Nephron progenitor cell (in vitro differentiated cells): ENCODE measurements around the gene TCP11L2.
"Not testable (repeated sequence)": the region's sequence is repeated elsewhere in the genome, so short reads cannot be mapped to it uniquely, and the experiment has no call there.

Experiments
- DNase-seq: peaks from one replicate; pipeline ENCODE4 v3.0.0; 2021
- H3K27ac Mint-ChIP-seq: 2 replicates; pipeline ENCODE4 v1.8.0; 2021; ENCODE audit warnings: mild to moderate bottlenecking, moderate library complexity, mixed read lengths
- H3K27me3 Mint-ChIP-seq: 2 replicates; pipeline ENCODE4 v1.8.0; 2021; ENCODE audit warnings: mild to moderate bottlenecking, low read depth, mixed read lengths; ENCODE audit not compliant: poor library complexity
- H3K36me3 Mint-ChIP-seq: 2 replicates; pipeline ENCODE4 v1.8.0; 2021; ENCODE audit warnings: low read depth, mixed read lengths
- H3K4me1 Mint-ChIP-seq: 2 replicates; pipeline ENCODE4 v1.8.0; 2021; ENCODE audit warnings: mixed read lengths
- H3K4me3 Mint-ChIP-seq: 2 replicates; pipeline ENCODE4 v1.8.0; 2021; ENCODE audit warnings: mild to moderate bottlenecking, moderate library complexity, mixed read lengths
- H3K9me3 Mint-ChIP-seq: 2 replicates; pipeline ENCODE4 v1.8.0; 2021; ENCODE audit warnings: mild to moderate bottlenecking, moderate library complexity, mixed read lengths
- TF ChIP-seq, protein P1 (sequence below): fragments of 200-600 bp; sonication (generic); IDR thresholded peaks from 2 replicates; pipeline ENCODE4 v1.5.0; 2021; ENCODE audit warnings: antibody characterized with exemption

TCP11L2 gene

DNA sequence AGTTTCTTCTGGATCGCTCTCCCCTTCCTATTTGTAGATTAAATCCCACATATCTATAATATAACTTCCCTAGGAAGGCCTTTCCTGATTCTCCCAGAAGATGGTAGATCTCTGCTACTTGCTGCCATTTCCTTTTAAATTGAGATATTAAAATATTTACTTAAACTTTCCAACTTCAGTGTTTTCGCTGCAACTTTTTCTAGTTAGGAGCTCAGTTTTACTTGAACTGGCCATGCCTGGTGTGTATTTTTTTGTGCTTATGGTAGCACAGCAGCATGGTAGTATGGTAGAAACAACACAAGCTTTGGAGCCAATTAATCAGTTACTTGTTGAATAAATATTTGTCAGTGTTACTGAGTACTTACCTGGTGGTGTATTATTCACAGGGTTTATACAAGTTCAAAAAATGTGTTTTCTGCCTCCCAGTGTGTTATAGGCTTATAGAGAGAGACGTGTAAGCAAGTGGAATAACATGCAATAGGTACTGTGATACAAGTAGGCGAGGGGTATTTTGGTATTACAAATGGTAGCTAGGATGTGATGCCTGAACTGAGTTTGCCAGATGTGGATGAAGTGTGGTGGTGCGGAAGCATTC is 58.0 kb downstream of the TCP11L2 start:
- DNase-seq = no peak
- TF ChIP-seq, protein P1, sequence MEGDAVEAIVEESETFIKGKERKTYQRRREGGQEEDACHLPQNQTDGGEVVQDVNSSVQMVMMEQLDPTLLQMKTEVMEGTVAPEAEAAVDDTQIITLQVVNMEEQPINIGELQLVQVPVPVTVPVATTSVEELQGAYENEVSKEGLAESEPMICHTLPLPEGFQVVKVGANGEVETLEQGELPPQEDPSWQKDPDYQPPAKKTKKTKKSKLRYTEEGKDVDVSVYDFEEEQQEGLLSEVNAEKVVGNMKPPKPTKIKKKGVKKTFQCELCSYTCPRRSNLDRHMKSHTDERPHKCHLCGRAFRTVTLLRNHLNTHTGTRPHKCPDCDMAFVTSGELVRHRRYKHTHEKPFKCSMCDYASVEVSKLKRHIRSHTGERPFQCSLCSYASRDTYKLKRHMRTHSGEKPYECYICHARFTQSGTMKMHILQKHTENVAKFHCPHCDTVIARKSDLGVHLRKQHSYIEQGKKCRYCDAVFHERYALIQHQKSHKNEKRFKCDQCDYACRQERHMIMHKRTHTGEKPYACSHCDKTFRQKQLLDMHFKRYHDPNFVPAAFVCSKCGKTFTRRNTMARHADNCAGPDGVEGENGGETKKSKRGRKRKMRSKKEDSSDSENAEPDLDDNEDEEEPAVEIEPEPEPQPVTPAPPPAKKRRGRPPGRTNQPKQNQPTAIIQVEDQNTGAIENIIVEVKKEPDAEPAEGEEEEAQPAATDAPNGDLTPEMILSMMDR = no peak
- H3K27ac Mint-ChIP-seq = no peak overlapping the region
- no peaks in the 10 kb centered on the region for H3K27me3 Mint-ChIP-seq
- no peaks in the 10 kb centered on the region for H3K9me3 Mint-ChIP-seq
- H3K36me3 Mint-ChIP-seq = peaks cover 9% of the 10 kb centered on the region
- peaks cover 17% of the 10 kb centered on the region for H3K4me1 Mint-ChIP-seq
- H3K4me3 Mint-ChIP-seq = no peak overlapping the region

DNA sequence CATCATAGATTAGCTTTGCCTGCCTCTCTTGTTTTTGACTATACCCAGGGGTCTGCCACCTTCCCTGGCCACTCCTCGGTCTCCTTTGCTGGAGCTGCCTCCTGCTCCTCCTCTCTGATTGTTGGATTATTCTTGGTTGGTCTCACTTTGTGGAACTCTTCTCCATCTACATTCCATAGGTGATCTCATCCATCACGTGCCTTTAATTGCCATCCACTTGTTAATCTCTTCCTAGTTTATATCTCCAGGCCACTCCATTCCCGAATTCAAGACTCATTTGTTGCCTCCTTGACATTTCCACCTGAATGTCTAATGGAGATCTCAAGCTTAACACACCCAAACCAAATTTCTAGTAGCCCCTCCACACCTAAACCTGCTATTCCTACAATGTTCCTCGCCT is 60.4 kb downstream of the TCP11L2 start:
- Mint-ChIP-seq H3K9me3 (no peaks in the 10 kb centered on the region), H3K36me3 (peaks cover 14% of the 10 kb centered on the region), H3K27ac (no peak overlapping the region), H3K4me3 (no peak overlapping the region), H3K4me1 (peaks cover 9% of the 10 kb centered on the region), H3K27me3 (no peaks in the 10 kb centered on the region)
- TF ChIP-seq, protein P1 = no peak
- no peak for DNase-seq

DNA sequence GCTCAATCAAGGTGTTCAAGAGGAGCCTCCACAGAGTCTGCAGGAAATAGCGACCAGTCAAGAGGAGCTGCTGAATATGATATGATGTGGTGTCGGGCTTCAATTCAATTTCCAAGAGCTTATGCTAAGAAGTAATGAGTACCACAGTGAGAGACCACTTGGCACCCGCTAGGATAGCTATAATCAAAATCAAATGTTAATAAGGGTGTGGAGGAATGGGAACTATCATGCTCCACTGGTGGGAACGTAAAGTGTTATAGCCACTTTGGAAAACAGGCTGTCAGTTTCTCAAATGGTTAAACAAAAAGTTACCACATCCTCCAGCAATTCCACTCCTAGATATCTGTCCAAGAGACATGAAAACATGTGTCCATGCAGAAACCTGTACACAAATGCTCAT is 61.7 kb downstream of the TCP11L2 start:
- Mint-ChIP-seq H3K27ac (no peak overlapping the region), H3K4me3 (no peak overlapping the region), H3K4me1 (no peaks in the 10 kb centered on the region), H3K36me3 (peaks cover 14% of the 10 kb centered on the region), H3K9me3 (no peaks in the 10 kb centered on the region), H3K27me3 (no peaks in the 10 kb centered on the region)
- no peak for DNase-seq
- TF ChIP-seq, protein P1 = no peak

DNA sequence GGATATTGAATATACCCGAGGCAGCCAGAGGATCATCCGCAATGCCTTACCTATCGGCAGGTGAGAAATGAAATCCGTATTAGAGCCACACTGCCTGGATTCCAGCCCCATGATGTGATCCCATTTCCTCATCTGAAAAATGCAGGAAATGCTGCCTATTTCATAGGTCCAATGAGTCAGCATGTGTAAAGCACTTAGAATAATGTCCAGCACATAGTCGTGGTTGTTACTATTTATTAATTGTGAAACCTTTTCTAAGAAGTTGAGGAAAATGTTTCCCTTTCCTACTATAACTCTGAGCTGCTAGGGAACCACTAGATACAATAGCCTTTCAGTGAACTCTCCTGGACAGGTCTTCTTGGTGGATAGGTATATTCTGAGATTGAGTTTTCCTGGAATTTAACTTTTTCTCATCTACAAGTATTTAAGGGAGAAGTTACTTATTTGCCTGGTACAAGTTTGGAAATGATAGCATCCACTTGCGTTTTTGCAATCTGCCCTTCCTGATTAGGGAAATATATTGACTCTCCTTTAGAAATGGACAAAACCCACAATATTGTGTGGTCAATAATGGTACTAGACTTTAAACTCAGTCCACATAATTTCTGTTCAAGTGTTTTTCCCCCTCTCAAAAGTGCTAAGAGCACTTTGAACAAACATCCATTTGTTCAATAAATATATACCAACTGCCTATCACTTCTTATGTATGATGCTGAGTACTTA is 67.3 kb downstream of the TCP11L2 start:
- no peak for DNase-seq
- peaks cover 46% of the 10 kb centered on the region for H3K36me3 Mint-ChIP-seq
- H3K27ac Mint-ChIP-seq = no peak overlapping the region
- TF ChIP-seq, protein P1 = no peak
- H3K27me3 Mint-ChIP-seq = no peaks in the 10 kb centered on the region
- peaks cover 22% of the 10 kb centered on the region for H3K9me3 Mint-ChIP-seq
- H3K4me3 Mint-ChIP-seq = no peak overlapping the region
- no peaks in the 10 kb centered on the region for H3K4me1 Mint-ChIP-seq

- H3K4me3 Mint-ChIP-seq = no peak overlapping the region
- H3K27ac Mint-ChIP-seq = no peak overlapping the region
- peaks cover 32% of the 10 kb centered on the region for H3K9me3 Mint-ChIP-seq
- TF ChIP-seq, protein P1 = no peak
- H3K4me1 Mint-ChIP-seq = no peaks in the 10 kb centered on the region
- no peak for DNase-seq
- peaks cover 83% of the 10 kb centered on the region for H3K36me3 Mint-ChIP-seq
- peaks cover 1% of the 10 kb centered on the region for H3K27me3 Mint-ChIP-seq
Measured at GRCh38 chr12:106378788-106379187, 76.3 kb downstream of the TCP11L2 start.

DNA sequence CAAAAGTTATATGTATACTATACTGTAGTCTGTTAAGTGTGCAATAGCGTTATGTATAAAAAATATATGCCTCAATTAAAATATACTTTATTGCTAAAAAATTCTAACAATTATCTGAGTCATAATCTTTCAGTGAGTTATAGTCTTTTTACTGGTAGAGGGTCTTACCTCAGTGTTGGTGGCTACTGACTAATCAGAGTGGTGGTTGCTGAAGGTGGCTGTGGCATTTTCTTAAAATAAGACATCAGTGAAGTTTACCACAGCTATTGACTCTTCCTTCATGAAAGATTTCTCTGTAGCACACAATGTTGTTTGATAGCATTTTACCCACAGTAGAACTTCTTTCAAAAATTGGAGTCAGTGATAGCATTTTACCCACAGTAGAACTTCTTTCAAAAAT is 78.4 kb downstream of the TCP11L2 start:
- TF ChIP-seq, protein P1 = no peak
- H3K36me3 Mint-ChIP-seq = peaks cover 72% of the 10 kb centered on the region
- peaks cover 20% of the 10 kb centered on the region for H3K9me3 Mint-ChIP-seq
- peaks cover 5% of the 10 kb centered on the region for H3K27me3 Mint-ChIP-seq
- H3K4me3 Mint-ChIP-seq = no peak overlapping the region
- no peaks in the 10 kb centered on the region for H3K4me1 Mint-ChIP-seq
- no peak for DNase-seq
- H3K27ac Mint-ChIP-seq = no peak overlapping the region

- Mint-ChIP-seq H3K9me3 (peaks cover 20% of the 10 kb centered on the region), H3K36me3 (peaks cover 65% of the 10 kb centered on the region)
- not testable (repeated sequence) for H3K4me3 Mint-ChIP-seq, DNase-seq, H3K27me3 Mint-ChIP-seq, H3K4me1 Mint-ChIP-seq, H3K27ac Mint-ChIP-seq
Measured at GRCh38 chr12:106381866-106382265, 79.3 kb downstream of the TCP11L2 start.
